Measurements from ENCODE around the gene TSKU.

DNA sequence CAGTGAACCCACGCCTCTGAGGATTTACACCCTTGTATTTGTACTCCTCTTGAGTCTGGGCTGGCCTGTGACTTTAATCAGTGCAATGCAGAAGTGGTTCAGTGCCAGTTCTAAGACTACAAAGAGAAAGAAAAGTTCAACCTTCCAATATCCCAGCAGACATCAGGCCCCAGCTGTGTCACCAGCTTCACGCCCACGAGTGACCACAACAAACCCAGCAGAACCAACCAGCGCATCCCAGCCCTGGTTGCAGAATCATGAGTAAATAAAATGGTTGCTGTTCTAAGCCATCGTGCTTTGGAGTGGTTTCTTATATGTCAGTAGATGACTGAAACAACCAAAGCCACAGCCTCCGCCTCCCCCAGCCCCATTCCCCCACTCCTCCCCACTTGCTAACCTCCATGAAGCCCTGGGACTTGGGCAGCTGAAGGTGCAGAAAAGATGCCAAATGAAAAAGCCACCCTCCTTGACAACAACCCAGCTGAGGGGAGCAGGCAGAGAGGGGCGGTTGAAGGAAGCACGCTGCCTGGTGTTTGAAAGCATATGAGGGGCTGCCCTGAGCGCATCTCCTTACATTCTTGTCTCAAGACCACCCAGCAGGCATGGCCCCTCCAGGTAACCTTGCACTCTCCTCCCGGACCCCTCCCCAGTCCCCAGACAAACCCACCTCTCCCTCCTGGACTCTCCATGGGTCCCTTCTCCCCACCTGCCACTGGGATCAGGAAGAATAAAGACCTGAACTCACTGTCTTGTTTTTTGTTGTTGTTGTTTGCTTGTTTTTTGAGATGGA lies 20.9 kb downstream of the TSKU start:
- TF ChIP-seq, protein P1, sequence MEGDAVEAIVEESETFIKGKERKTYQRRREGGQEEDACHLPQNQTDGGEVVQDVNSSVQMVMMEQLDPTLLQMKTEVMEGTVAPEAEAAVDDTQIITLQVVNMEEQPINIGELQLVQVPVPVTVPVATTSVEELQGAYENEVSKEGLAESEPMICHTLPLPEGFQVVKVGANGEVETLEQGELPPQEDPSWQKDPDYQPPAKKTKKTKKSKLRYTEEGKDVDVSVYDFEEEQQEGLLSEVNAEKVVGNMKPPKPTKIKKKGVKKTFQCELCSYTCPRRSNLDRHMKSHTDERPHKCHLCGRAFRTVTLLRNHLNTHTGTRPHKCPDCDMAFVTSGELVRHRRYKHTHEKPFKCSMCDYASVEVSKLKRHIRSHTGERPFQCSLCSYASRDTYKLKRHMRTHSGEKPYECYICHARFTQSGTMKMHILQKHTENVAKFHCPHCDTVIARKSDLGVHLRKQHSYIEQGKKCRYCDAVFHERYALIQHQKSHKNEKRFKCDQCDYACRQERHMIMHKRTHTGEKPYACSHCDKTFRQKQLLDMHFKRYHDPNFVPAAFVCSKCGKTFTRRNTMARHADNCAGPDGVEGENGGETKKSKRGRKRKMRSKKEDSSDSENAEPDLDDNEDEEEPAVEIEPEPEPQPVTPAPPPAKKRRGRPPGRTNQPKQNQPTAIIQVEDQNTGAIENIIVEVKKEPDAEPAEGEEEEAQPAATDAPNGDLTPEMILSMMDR (IDR thresholded peaks at IDR 0.05) = no peak
- TF ChIP-seq POLR2AphosphoS5 (IDR thresholded peaks at IDR 0.05) (no peak), POLR2A (IDR thresholded peaks at IDR 0.05) (no peak)
